ENCODE data around the gene AP2B1. TPM values are rescaled to one million over a fixed set of nuclear protein-coding genes. Genes with fewer than 3 reads are reported as not detected.

Gene AP2B1
- total and polyA plus RNA-seq, 2 experiments from 2014 or later: 54.7 to 90.9 TPM

- Histone ChIP-seq H3K27ac (peak overlapping the region; percentile 64), H3K9me3 (ENCODE audit: low read depth) (no peaks in the 10 kb centered on the region), H3K4me3 (no peak overlapping the region), H3K4me1 (ENCODE audit: low read depth) (peaks cover 29% of the 10 kb centered on the region), H3K36me3 (peaks cover 25% of the 10 kb centered on the region), H3K27me3 (no peaks in the 10 kb centered on the region)
- peak in 1 of 2 donors; percentile 45 for DNase-seq (ENCODE audit: low read depth in 1 of 2, low spot score in 1 of 2)
- TF ChIP-seq, protein P1, sequence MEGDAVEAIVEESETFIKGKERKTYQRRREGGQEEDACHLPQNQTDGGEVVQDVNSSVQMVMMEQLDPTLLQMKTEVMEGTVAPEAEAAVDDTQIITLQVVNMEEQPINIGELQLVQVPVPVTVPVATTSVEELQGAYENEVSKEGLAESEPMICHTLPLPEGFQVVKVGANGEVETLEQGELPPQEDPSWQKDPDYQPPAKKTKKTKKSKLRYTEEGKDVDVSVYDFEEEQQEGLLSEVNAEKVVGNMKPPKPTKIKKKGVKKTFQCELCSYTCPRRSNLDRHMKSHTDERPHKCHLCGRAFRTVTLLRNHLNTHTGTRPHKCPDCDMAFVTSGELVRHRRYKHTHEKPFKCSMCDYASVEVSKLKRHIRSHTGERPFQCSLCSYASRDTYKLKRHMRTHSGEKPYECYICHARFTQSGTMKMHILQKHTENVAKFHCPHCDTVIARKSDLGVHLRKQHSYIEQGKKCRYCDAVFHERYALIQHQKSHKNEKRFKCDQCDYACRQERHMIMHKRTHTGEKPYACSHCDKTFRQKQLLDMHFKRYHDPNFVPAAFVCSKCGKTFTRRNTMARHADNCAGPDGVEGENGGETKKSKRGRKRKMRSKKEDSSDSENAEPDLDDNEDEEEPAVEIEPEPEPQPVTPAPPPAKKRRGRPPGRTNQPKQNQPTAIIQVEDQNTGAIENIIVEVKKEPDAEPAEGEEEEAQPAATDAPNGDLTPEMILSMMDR (IDR thresholded peaks at IDR 0.05; ENCODE audit: low read depth, low read length): no peak
Measured at GRCh38 chr17:35630530-35631148, 43.5 kb downstream of the AP2B1 start.

DNA sequence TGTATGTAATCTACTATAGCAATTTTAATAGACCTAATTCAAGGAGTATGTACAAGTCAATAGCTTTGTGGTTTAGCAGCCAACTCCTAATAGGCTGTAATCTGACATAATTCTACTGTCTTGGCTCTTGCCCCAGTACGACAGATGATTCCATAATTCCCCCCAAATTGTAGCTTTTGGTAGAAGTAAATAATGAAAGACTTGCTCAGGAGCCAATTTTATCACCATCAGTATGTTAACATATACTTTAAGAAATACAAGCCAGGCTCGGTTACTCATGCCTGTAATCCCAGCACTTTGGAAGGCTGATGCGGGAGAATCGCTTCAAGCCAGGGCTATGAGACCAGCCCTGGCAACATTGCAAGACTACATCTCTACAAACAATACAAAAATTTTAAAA is 53.9 kb downstream of the AP2B1 start:
- Histone ChIP-seq H3K4me1 (ENCODE audit: low read depth) (no peaks in the 10 kb centered on the region), H3K27me3 (no peaks in the 10 kb centered on the region), H3K9me3 (ENCODE audit: low read depth) (no peaks in the 10 kb centered on the region), H3K36me3 (peaks cover 44% of the 10 kb centered on the region), H3K27ac (no peak overlapping the region), H3K4me3 (no peak overlapping the region)
- DNase-seq (ENCODE audit: low read depth in 1 of 2, low spot score in 1 of 2): no peak
- TF ChIP-seq, protein P1 (IDR thresholded peaks at IDR 0.05; ENCODE audit: low read depth, low read length): no peak

DNA sequence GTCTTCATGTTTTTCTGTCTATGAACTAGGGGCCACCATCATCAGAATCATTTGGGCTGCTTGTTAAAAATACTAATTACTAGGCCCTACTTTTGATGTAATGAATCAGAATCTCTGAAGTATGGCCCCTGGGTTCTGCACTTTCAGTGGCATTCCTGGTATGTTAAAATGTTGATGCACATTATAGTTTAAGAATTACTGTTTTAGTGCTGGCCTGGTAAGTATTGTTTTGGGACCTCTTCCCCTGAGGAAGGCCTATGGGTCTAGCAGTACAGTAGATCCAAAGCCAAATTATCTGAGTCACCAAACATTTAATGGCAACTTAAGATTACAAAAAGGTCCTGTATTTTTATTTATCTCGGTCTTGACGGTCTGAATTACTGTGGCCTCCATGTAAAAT is 58.8 kb downstream of the AP2B1 start:
- Histone ChIP-seq H3K36me3 (peaks cover 23% of the 10 kb centered on the region), H3K4me1 (ENCODE audit: low read depth) (no peaks in the 10 kb centered on the region), H3K27ac (no peak overlapping the region)

GRCh38 chr17:35651467-35651866 is 64.3 kb downstream of the AP2B1 start:
- Histone ChIP-seq H3K27ac (no peak overlapping the region), H3K4me1 (ENCODE audit: low read depth) (no peaks in the 10 kb centered on the region), H3K36me3 (peaks cover 31% of the 10 kb centered on the region), H3K27me3 (no peaks in the 10 kb centered on the region), H3K9me3 (ENCODE audit: low read depth) (no peaks in the 10 kb centered on the region), H3K4me3 (no peak overlapping the region)
- DNase-seq (ENCODE audit: low read depth in 1 of 2, low spot score in 1 of 2): no peak
- TF ChIP-seq, protein P1 (IDR thresholded peaks at IDR 0.05; ENCODE audit: low read depth, low read length): no peak

More for the DNA sequence above, 58.8 kb downstream of the AP2B1 start:
- TF ChIP-seq, protein P1 (IDR thresholded peaks at IDR 0.05; ENCODE audit: low read depth, low read length): no peak
- H3K9me3 ChIP-seq (ENCODE audit: low read depth): no peaks in the 10 kb centered on the region
- H3K4me3 ChIP-seq: no peak overlapping the region
- no peaks in the 10 kb centered on the region for H3K27me3 ChIP-seq
- no peak for DNase-seq (ENCODE audit: low read depth in 1 of 2, low spot score in 1 of 2)

DNA sequence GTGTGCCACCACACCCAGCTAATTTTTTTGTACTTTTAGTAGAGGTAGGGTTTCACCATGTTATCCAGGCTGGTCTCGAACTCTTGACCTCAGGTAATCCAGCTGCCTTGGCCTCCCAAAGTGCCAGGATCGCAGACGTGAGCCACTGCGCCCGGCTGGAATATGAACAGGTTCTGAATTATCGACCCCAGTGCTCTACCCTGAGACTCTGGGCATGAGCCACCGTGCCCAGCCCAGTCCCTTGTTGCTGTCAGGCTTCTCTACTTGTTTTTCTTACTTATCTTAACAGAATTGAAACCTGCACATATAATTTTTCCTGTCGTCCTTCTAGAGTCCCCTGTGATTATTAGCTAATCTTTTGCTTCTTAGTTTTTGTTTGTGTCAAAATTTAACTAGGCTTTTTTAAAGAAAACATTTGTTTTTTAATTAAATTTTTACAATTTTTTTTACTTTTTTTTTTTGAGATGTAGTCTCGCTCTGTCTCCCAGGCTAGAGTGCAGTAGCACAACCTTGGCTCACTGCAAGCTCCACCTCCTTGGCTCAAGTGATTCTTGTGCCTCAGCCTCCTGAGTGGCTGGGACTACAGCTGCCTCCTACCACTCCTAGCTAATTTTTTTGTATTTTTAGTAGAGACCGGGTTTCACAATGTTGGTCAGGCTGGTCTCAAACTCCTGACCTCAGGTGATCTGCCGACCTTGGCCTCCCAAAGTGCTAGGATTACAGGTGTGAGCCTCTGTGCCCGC is 66.7 kb downstream of the AP2B1 start:
- Histone ChIP-seq H3K36me3 (peaks cover 33% of the 10 kb centered on the region), H3K4me1 (ENCODE audit: low read depth) (no peaks in the 10 kb centered on the region), H3K9me3 (ENCODE audit: low read depth) (no peaks in the 10 kb centered on the region), H3K27ac (peak overlapping the region; percentile 69), H3K27me3 (no peaks in the 10 kb centered on the region), H3K4me3 (no peak overlapping the region)
- DNase-seq (ENCODE audit: low read depth in 1 of 2, low spot score in 1 of 2): no peak
- TF ChIP-seq, protein P1 (IDR thresholded peaks at IDR 0.05; ENCODE audit: low read depth, low read length): no peak
